HEK293 (cell line): ENCODE data around the gene RIOX2.

Experiments
- CTCF ChIA-PET: fragments of 350-600 bp; formaldehyde crosslinking; extraction: SDS; loops from one replicate; lab custom pipeline; 2021; ENCODE audit warnings: antibody characterized with exemption; lab: Yijun Ruan, JAX
- POLR2A ChIA-PET: fragments of 300-600 bp; formaldehyde crosslinking; extraction: SDS; loops from one replicate; lab custom pipeline; 2020; ENCODE audit warnings: antibody characterized with exemption, inconsistent platforms; lab: Yijun Ruan, JAX
- H3K27ac ChIP-seq: fragments of 200-500 bp; sonication (Bioruptor generic); 2 replicates; pipeline ENCODE4 v1.5.1; 2014; ENCODE audit warnings: low read depth, low read length, control low read depth, inconsistent platforms; ENCODE audit errors: extremely low read depth
- H3K36me3 ChIP-seq, 2 experiments: fragments of 200-500 bp in 1 of 2; sonication (Bioruptor generic) in 1 of 2; 1 replicate in 1 of 2; 2 replicates in 1 of 2; pipeline ENCODE4 v1.5.1; 2014 to 2017; ENCODE audit warnings: inconsistent platforms in 2 of 2, low read length in 2 of 2; ENCODE audit not compliant: control insufficient read depth in 2 of 2, insufficient read depth in 1 of 2
- H3K4me1 ChIP-seq: fragments of 200-500 bp; sonication (Bioruptor generic); 2 replicates; pipeline ENCODE4 v1.5.1; 2014; ENCODE audit warnings: mild to moderate bottlenecking, low read length, inconsistent platforms; ENCODE audit not compliant: control insufficient read depth, insufficient read depth
- H3K4me3 ChIP-seq: 2 replicates; pipeline ENCODE4 v1.5.1; 2011; ENCODE audit warnings: low read depth, mild to moderate bottlenecking, control low read depth, low read length, moderate library complexity
- H3K9me3 ChIP-seq: fragments of 200-500 bp; sonication (Bioruptor generic); 2 replicates; pipeline ENCODE4 v1.5.1; 2014; ENCODE audit warnings: low read depth, low read length, inconsistent platforms; ENCODE audit not compliant: control insufficient read depth, insufficient read depth
- HOXC10 ChIP-seq: sonication (generic); formaldehyde crosslinking; IDR thresholded peaks from 2 replicates; pipeline ENCODE4 v1.8.1; 2023; ENCODE audit warnings: mild to moderate bottlenecking, missing genetic modification reagents
- PRDM6 ChIP-seq: fragments of 450-650 bp; formaldehyde crosslinking; IDR thresholded peaks from 2 replicates; pipeline ENCODE4 v1.5.1; 2017; ENCODE audit warnings: missing biosample characterization, missing genetic modification characterization
- ZBTB49 ChIP-seq: fragments of 450-650 bp; formaldehyde crosslinking; IDR thresholded peaks from 2 replicates; pipeline ENCODE4 v1.5.1; 2016; ENCODE audit warnings: missing biosample characterization, missing genetic modification characterization, low read depth
- ZNF121 ChIP-seq: fragments of 450-650 bp; formaldehyde crosslinking; IDR thresholded peaks from 2 replicates; pipeline ENCODE4 v1.5.1; 2016; ENCODE audit warnings: missing biosample characterization, missing genetic modification characterization
- ZNF146 ChIP-seq: fragments of 450-650 bp; formaldehyde crosslinking; IDR thresholded peaks from 2 replicates; pipeline ENCODE4 v1.5.1; 2016; ENCODE audit warnings: missing biosample characterization, missing genetic modification characterization
- ZNF169 ChIP-seq: fragments of 450-650 bp; formaldehyde crosslinking; IDR thresholded peaks from 2 replicates; pipeline ENCODE4 v1.5.1; 2016; ENCODE audit warnings: missing biosample characterization, missing genetic modification characterization
- ZNF174 ChIP-seq: fragments of 450-650 bp; formaldehyde crosslinking; IDR thresholded peaks from 2 replicates; pipeline ENCODE4 v1.5.0; 2017; ENCODE audit warnings: missing biosample characterization, mild to moderate bottlenecking, missing genetic modification characterization
- ZNF214 ChIP-seq: fragments of 450-650 bp; formaldehyde crosslinking; IDR thresholded peaks from 2 replicates; pipeline ENCODE4 v1.5.1; 2017; ENCODE audit warnings: missing biosample characterization, mild to moderate bottlenecking, missing genetic modification characterization, borderline replicate concordance
- ZNF274 ChIP-seq, 2 experiments: fragments of 200-500 bp in 1 of 2; fragments of 450-650 bp in 1 of 2; sonication (Bioruptor generic) in 1 of 2; formaldehyde crosslinking in 1 of 2; IDR thresholded peaks; 2 replicates each; pipeline versions ENCODE4 v1.5.1 to v1.6.1; 2014 to 2016; ENCODE audit warnings: borderline replicate concordance in 1 of 2, inconsistent platforms in 1 of 2, low read length in 1 of 2, missing biosample characterization in 1 of 2, missing genetic modification characterization in 1 of 2
- ZNF404 ChIP-seq: fragments of 450-650 bp; formaldehyde crosslinking; IDR thresholded peaks from 2 replicates; pipeline ENCODE4 v1.5.1; 2017; ENCODE audit warnings: missing biosample characterization, missing genetic modification characterization
- ZNF510 ChIP-seq: fragments of 450-650 bp; formaldehyde crosslinking; IDR thresholded peaks from 2 replicates; pipeline ENCODE4 v1.5.1; 2018; ENCODE audit warnings: mild to moderate bottlenecking, missing genetic modification characterization, missing biosample characterization; ENCODE audit not compliant: insufficient replicate concordance
- ZNF544 ChIP-seq: fragments of 450-650 bp; formaldehyde crosslinking; IDR thresholded peaks from 2 replicates; pipeline ENCODE4 v1.5.0; 2017; ENCODE audit warnings: missing biosample characterization, missing genetic modification characterization
- ZNF549 ChIP-seq: fragments of 450-650 bp; IDR thresholded peaks from 2 replicates; pipeline ENCODE4 v1.5.1; 2018; ENCODE audit warnings: missing biosample characterization, missing genetic modification characterization, mild to moderate bottlenecking, inconsistent platforms, moderate library complexity
- ZNF610 ChIP-seq: fragments of 450-650 bp; formaldehyde crosslinking; IDR thresholded peaks from 2 replicates; pipeline ENCODE4 v1.5.1; 2016; ENCODE audit warnings: missing biosample characterization, missing genetic modification characterization, borderline replicate concordance
- ZNF621 ChIP-seq: fragments of 450-650 bp; formaldehyde crosslinking; IDR thresholded peaks from 2 replicates; pipeline ENCODE4 v1.5.1; 2017; ENCODE audit warnings: missing biosample characterization, missing genetic modification characterization
- ZNF843 ChIP-seq: fragments of 450-650 bp; formaldehyde crosslinking; IDR thresholded peaks from 2 replicates; pipeline ENCODE4 v1.5.1; 2016; ENCODE audit warnings: missing biosample characterization, missing genetic modification characterization
- TF ChIP-seq, protein P1 (sequence below): fragments of 450-650 bp; formaldehyde crosslinking; IDR thresholded peaks from 2 replicates; pipeline ENCODE4 v1.5.1; 2016; ENCODE audit warnings: missing biosample characterization, missing genetic modification characterization
- TF ChIP-seq, protein P2 (sequence below): fragments of 450-650 bp; formaldehyde crosslinking; IDR thresholded peaks from 2 replicates; pipeline ENCODE4 v1.5.1; 2016; ENCODE audit warnings: missing biosample characterization, missing genetic modification characterization
- TF ChIP-seq, protein P3 (sequence below): fragments of 450-650 bp; formaldehyde crosslinking; IDR thresholded peaks from 2 replicates; pipeline ENCODE4 v1.5.1; 2017; ENCODE audit warnings: missing biosample characterization, missing genetic modification characterization
- TF ChIP-seq, protein P4 (sequence below): fragments of 450-650 bp; formaldehyde crosslinking; IDR thresholded peaks from 2 replicates; pipeline ENCODE4 v1.5.1; 2016; ENCODE audit warnings: missing biosample characterization, missing genetic modification characterization, low read depth

RIOX2 gene

DNA sequence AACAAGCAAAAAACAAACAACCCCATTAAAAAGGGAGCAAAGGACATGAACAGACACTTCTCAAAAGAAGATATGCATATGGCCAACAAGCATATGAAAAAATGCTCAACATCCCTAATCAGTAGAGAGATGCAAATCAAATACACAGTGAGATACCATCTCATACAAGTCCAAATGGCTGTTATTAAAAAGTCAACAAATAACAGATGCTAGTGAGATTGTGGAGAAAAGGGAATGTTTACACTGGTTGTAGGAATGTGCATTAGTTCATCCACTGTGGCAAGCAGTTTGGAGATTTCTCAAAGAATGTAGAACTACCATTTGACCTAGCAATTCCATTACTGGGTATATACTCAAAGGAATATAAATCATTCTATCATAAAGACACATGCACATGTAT, 44.5 kb downstream of the RIOX2 start (continued):
- TF ChIP-seq, protein P1, sequence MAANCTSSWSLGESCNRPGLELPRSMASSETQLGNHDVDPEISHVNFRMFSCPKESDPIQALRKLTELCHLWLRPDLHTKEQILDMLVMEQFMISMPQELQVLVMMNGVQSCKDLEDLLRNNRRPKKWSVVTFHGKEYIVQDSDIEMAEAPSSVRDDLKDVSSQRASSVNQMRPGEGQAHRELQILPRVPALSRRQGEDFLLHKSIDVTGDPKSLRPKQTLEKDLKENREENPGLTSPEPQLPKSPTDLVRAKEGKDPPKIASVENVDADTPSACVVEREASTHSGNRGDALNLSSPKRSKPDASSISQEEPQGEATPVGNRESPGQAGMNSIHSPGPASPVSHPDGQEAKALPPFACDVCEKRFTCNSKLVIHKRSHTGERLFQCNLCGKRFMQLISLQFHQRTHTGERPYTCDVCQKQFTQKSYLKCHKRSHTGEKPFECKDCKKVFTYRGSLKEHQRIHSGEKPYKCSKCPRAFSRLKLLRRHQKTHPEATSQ (tag by site-specific recombination), result no peak

DNA sequence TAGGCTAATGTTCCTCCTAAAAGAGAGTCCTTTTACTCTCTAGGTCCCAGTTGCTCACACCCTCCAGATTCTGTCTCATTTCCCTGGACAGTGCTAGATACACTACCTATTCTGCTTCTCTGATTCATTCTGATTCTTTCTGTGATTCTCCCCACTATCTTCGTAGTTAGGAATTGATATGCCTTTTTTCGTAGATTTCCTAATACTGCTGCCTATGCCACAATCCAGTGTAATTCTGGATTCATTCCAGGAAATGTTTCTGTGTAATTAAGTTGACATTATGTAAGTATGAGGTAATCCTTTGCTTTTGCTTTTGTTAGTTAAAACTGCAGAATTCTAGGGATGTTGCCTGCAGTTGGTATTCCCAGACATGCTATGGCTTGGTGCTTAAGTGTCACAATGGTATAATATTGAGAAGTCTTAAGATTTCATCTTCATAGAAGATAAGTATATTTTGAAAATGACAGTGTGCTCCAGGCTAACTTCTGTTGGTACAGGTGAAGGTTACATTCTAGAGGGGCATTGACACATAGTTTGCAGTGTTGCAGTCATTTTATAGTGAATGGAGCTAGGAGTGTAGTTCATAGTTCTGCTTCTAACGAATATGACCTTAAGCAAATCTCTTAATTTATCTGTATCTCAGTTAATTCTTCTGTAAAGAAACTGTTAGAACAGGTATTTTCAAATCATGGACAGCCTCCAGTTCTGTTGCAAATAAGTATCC, 54.3 kb downstream of the RIOX2 start:
- no peak overlapping the region for H3K27ac ChIP-seq
- CTCF ChIA-PET, result interaction anchor here (0.6 kb wide), 1 partner anchor 124 kb away, joined by 3 read pairs; no protein-coding TSS in a partner anchor
- H3K9me3 ChIP-seq, result no peaks in the 10 kb centered on the region
- H3K36me3 ChIP-seq, result peaks cover 0 to 7% of the 10 kb centered on the region in 2 experiments; a peak in 1 of 3 replicates
- H3K4me1 ChIP-seq, result no peaks in the 10 kb centered on the region
- POLR2A ChIA-PET, result no interaction called here
- H3K4me3 ChIP-seq, result no peak overlapping the region
- TF ChIP-seq ZNF610 (tag by site-specific recombination) (no peak), ZBTB49 (tag by site-specific recombination) (no peak), ZNF214 (tag by site-specific recombination) (no peak), ZNF404 (tag by site-specific recombination) (no peak), ZNF146 (tag by site-specific recombination) (no peak), ZNF549 (no peak), ZNF169 (tag by site-specific recombination) (no peak), PRDM6 (tag by site-specific recombination) (peak; percentile 63), ZNF621 (tag by site-specific recombination) (no peak), ZNF843 (tag by site-specific recombination) (no peak), HOXC10 (CRISPR knock-in tag) (no peak), ZNF510 (tag by site-specific recombination) (no peak), ZNF174 (tag by site-specific recombination) (no peak), ZNF544 (tag by site-specific recombination) (no peak), ZNF121 (tag by site-specific recombination) (no peak), ZNF274 (IDR thresholded peaks at IDR 0.05; ENCODE audit: low read length) (no peak), ZNF274 (tag by site-specific recombination; IDR thresholded peaks at IDR 0.05; ENCODE audit: borderline replicate concordance) (no peak)
- TF ChIP-seq, protein P2, sequence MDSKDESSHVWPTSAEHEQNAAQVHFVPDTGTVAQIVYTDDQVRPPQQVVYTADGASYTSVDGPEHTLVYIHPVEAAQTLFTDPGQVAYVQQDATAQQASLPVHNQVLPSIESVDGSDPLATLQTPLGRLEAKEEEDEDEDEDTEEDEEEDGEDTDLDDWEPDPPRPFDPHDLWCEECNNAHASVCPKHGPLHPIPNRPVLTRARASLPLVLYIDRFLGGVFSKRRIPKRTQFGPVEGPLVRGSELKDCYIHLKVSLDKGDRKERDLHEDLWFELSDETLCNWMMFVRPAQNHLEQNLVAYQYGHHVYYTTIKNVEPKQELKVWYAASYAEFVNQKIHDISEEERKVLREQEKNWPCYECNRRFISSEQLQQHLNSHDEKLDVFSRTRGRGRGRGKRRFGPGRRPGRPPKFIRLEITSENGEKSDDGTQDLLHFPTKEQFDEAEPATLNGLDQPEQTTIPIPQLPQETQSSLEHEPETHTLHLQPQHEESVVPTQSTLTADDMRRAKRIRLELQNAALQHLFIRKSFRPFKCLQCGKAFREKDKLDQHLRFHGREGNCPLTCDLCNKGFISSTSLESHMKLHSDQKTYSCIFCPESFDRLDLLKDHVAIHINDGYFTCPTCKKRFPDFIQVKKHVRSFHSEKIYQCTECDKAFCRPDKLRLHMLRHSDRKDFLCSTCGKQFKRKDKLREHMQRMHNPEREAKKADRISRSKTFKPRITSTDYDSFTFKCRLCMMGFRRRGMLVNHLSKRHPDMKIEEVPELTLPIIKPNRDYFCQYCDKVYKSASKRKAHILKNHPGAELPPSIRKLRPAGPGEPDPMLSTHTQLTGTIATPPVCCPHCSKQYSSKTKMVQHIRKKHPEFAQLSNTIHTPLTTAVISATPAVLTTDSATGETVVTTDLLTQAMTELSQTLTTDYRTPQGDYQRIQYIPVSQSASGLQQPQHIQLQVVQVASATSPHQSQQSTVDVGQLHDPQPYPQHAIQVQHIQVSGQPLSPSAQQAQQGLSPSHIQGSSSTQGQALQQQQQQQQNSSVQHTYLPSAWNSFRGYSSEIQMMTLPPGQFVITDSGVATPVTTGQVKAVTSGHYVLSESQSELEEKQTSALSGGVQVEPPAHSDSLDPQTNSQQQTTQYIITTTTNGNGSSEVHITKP, result peak; percentile 44
- TF ChIP-seq, protein P3, sequence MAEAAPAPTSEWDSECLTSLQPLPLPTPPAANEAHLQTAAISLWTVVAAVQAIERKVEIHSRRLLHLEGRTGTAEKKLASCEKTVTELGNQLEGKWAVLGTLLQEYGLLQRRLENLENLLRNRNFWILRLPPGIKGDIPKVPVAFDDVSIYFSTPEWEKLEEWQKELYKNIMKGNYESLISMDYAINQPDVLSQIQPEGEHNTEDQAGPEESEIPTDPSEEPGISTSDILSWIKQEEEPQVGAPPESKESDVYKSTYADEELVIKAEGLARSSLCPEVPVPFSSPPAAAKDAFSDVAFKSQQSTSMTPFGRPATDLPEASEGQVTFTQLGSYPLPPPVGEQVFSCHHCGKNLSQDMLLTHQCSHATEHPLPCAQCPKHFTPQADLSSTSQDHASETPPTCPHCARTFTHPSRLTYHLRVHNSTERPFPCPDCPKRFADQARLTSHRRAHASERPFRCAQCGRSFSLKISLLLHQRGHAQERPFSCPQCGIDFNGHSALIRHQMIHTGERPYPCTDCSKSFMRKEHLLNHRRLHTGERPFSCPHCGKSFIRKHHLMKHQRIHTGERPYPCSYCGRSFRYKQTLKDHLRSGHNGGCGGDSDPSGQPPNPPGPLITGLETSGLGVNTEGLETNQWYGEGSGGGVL (tag by site-specific recombination), result no peak
- TF ChIP-seq, protein P4, sequence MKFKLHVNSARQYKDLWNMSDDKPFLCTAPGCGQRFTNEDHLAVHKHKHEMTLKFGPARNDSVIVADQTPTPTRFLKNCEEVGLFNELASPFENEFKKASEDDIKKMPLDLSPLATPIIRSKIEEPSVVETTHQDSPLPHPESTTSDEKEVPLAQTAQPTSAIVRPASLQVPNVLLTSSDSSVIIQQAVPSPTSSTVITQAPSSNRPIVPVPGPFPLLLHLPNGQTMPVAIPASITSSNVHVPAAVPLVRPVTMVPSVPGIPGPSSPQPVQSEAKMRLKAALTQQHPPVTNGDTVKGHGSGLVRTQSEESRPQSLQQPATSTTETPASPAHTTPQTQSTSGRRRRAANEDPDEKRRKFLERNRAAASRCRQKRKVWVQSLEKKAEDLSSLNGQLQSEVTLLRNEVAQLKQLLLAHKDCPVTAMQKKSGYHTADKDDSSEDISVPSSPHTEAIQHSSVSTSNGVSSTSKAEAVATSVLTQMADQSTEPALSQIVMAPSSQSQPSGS (tag by site-specific recombination), result peak; percentile 77
- TF ChIP-seq, protein P1 (tag by site-specific recombination), result no peak
